Stimulated activated CD8-positive, alpha-beta memory T cell treated with anti-CD3 and anti-CD28 coated beads, Interleukin-15, amount 100 ng/mL, for 48 hours (primary cell): ENCODE results near the gene FANCD2OS.
"Not testable (repeated sequence)": the region's sequence is repeated elsewhere in the genome, so short reads cannot be mapped to it uniquely, and the experiment has no call there.

Experiments
- DNase-seq, 2 donors: peaks; one replicate each; pipeline ENCODE4 v3.0.0-alpha.2; 2020; ENCODE audit warnings: low read depth in 2 of 2

FANCD2OS gene

GRCh38 chr3:10093678-10094077, 14.4 kb downstream of the FANCD2OS start:
- DNase-seq = no peak

GRCh38 chr3:10091387-10091786, 16.7 kb downstream of the FANCD2OS start:
- not testable (repeated sequence) for DNase-seq

DNA sequence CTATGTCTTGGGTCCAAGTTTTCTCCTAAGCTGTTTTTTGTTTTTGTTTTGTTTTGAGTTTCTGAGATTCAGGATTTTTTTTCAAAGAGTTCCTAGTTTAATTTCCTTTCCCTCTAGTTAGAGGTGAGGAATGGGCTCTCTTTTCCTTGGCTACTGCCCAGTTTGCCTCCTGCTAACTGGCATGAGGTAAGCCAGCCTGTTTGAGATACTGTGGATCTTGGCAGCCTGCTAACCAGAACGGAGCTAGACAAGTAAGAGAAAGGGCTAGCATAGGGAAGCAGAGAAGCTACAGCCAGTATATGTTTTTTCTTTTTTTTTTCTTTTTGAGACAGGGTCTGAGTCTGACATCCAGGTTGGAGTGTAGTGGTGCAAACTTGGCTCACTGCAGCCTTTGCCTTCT, 17.3 kb downstream of the FANCD2OS start:
- DNase-seq = not testable (repeated sequence)

DNA sequence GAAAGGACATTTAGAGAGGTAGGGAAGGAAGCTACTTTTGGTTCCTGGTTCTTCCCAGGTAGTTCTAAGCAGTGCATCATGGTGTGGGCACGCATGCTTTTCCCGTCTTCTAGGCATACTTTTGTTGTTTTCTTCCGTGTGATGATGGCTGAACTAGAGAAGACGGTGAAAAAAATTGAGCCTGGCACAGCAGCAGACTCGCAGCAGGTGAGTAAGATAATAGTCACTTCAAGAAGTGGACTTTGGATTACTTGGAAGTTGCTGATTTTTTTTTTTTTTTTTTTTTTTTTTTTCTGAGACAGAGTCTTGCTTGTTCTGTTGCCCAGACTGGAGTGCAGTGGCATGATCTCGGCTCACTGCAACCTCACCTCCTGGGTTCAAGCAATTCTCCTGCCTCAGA, 17.9 kb downstream of the FANCD2OS start:
- no peak for DNase-seq

GRCh38 chr3:10088256-10088655, 19.8 kb downstream of the FANCD2OS start:
- no peak for DNase-seq

DNA sequence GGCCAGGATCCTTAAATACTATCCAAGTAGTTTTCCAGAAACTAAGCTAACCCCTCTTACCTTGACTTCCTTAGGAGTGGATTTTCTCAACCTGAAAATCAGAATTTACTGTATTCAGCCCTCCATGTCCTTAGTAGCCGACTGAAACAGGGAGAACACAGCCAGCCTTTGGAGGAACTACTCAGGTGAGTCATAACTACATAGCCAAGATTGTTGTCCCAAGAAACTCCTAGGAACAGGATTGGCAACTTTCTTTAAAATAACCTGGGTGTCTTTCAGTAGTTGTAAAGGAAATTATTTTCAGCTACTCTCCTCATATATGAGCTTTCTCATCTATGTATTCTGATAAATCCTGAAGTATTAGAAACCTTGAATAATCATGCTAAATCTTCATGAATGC, 22.3 kb downstream of the FANCD2OS start:
- DNase-seq = no peak

- no peak for DNase-seq
Observed at GRCh38 chr3:10081871-10082270, 26.2 kb downstream of the FANCD2OS start.

DNA sequence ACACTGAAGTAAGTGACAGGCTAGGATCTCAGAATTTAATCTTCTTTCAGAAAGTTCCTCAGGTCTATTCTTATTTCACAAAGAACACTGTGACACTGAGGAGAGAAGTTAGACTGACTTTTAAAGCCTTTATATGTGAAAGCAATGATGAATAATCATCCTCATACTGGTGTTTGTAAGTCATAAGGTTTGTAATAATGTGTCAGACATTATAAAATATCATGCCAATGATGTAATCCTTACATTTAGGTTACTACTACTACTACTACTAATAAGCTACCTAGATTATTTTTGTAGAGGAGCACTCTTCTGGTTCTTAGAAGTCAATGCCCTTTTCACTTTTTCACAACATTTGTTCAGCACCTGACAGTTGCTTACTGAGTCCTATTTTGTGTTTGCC, 33.4 kb downstream of the FANCD2OS start:
- DNase-seq = no peak

DNA sequence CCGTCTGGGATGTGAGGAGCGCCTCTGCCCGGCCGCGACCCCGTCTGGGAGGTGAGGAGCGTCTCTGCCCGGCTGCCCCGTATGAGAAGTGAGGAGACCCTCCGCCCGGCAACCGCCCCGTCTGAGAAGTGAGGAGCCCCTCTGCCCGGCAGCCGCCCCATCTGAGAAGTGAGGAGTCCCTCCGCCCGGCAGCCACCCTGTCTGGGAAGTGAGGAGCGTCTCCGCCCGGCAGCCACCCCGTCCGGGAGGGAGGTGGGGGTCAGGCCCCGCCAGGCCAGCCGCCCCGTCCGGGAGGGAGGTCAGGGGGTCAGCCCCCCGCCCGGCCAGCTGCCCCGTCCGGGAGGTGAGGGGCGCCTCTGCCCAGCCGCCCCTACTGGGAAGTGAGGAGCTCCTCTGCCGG, 38.0 kb downstream of the FANCD2OS start:
- DNase-seq = not testable (repeated sequence)

DNA sequence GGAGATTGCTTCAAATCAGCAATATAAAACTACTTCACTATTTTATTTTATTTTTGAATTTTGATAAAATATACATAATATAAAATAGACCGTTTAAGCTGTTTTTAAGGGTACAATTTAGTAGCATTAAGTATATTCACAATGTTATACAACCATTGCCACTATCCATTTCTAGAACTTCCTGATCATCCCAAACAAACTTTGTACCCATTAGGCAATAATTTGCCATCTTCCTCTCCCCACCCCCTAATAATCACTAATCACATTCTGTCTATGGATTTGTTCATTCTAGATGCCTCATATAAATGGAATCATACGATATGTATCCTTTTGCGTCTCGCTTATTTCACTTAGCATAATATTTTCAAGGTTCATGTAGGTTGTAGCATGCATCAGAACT, 53.0 kb downstream of the FANCD2OS start:
- DNase-seq = no peak
